Measurements from ENCODE around the gene GRN. TPM values are rescaled to one million over a fixed set of nuclear protein-coding genes. Genes with fewer than 3 reads are reported as not detected.
"Not testable (repeated sequence)": the region's sequence is repeated elsewhere in the genome, so short reads cannot be mapped to it uniquely, and the experiment has no call there.

The GRN gene
- total RNA-seq, 1 donor from 2014 or later: 160 TPM

DNA sequence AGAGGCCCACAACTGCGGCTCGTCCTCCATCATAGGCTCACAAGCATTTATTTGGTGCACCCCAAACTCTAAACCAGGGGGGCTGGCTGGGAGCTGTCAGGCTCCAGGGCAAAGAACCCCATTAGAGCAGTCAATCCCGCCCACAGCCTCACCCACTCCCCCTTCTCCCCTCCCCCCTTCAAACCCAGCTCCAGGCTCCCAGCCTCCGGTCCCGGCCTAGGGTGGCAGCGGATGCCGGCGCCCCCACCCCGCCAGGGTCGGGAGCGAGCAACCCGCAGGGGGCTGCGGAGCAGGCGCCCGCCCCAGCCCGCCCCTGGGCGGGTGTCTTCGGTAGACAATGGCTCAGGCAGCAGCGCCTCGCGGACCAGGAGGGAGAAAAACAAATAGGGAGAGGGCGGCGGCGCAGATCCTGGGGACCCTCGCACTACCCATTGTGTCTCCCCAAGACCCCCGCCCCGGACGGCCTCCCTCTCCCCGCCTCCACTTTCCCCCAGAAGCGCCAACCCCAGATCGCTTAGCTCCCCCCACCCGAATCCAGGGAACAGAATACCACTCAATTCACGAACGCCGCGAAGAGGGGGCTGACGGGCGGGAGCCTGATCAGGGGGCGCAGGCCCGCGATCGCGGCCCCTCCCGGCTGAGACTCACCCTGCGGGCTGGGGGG lies 18.0 kb downstream of the GRN start:
- intact Hi-C loops (cut with micrococcal nuclease): no loop called here
- Histone ChIP-seq H3K27ac (replicated peaks) (peak overlapping the region; percentile 6), H3K4me3 (peak overlapping the region; percentile 79), H3K27me3 (ENCODE audit: low read depth) (peaks cover 44% of the 10 kb centered on the region), H3K4me1 (peaks cover 30% of the 10 kb centered on the region), H3K9me3 (replicated peaks) (no peaks in the 10 kb centered on the region), H3K36me3 (no peaks in the 10 kb centered on the region)
- TF ChIP-seq, protein P1, sequence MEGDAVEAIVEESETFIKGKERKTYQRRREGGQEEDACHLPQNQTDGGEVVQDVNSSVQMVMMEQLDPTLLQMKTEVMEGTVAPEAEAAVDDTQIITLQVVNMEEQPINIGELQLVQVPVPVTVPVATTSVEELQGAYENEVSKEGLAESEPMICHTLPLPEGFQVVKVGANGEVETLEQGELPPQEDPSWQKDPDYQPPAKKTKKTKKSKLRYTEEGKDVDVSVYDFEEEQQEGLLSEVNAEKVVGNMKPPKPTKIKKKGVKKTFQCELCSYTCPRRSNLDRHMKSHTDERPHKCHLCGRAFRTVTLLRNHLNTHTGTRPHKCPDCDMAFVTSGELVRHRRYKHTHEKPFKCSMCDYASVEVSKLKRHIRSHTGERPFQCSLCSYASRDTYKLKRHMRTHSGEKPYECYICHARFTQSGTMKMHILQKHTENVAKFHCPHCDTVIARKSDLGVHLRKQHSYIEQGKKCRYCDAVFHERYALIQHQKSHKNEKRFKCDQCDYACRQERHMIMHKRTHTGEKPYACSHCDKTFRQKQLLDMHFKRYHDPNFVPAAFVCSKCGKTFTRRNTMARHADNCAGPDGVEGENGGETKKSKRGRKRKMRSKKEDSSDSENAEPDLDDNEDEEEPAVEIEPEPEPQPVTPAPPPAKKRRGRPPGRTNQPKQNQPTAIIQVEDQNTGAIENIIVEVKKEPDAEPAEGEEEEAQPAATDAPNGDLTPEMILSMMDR (IDR thresholded peaks at IDR 0.05; ENCODE audit: borderline replicate concordance): no peak
- DNase-seq: no peak

DNA sequence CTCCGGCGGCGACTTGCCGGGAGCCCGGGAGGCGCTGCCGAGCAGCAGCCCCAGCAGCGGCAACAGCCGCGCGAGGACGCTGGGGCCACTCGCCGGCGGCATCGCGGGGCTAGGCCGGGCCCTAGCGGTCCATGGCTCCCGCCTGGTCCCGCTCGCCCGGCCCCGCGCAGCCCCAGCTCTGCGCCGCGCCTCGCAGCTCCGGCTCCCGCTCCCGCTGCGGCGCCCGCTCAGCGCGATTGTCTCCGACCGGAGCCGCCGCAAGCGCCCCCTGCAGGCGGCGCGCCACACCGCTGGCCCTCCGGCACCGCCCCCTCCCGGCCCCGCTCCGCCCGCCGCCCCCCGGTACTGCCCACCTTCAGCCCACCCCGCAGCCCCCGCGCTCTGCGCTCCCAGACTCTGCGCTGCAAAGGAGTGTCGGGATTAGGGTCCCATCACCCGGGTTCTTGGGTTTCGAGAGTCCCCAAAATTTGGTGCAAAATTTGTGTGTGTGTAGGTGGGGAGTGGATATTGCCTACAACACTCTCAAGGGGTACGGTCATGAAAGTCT lies 18.6 kb downstream of the GRN start, which contains the start of gene FAM171A2:
FAM171A2 (minus strand) TSS at position 241 of the 547 bp plus-strand sequence; CDS start at position 102, 139 bp downstream.
- peaks cover 49% of the 10 kb centered on the region for H3K27me3 ChIP-seq (ENCODE audit: low read depth)
- no peaks in the 10 kb centered on the region for H3K36me3 ChIP-seq
- TF ChIP-seq, protein P1 (IDR thresholded peaks at IDR 0.05; ENCODE audit: borderline replicate concordance): peak; percentile 93
- peak within 1 kb of the TSS; percentile 6 for H3K27ac ChIP-seq (replicated peaks)
- peaks cover 30% of the 10 kb centered on the region for H3K4me1 ChIP-seq
- intact Hi-C loops (cut with micrococcal nuclease): no loop called here
- DNase-seq: peak; percentile 60
- H3K9me3 ChIP-seq (replicated peaks): no peaks in the 10 kb centered on the region
- H3K4me3 ChIP-seq: peak within 1 kb of the TSS; percentile 79

DNA sequence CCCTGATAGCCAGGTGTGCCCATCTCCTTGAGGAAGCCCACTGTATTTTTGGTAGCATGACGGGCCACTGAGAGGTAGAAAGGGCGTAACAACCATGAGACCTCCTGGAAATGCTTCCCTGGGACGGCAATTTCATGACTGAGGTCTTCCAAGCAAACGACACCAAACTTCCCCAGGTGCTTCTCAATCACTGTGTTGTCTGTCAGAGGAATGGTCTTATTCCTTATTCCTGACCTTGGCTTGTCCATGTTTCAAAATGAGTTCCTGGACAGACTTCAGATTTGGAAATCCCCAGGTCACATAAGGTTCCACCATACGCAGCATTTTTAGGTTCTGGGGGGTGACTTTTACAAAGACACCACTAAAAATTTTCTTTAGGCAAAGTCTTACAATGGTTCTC lies 19.9 kb downstream of the GRN start:
- not testable (repeated sequence) for DNase-seq; H3K9me3 ChIP-seq (replicated peaks)
- peaks cover 60% of the 10 kb centered on the region for H3K27me3 ChIP-seq (ENCODE audit: low read depth)

DNA sequence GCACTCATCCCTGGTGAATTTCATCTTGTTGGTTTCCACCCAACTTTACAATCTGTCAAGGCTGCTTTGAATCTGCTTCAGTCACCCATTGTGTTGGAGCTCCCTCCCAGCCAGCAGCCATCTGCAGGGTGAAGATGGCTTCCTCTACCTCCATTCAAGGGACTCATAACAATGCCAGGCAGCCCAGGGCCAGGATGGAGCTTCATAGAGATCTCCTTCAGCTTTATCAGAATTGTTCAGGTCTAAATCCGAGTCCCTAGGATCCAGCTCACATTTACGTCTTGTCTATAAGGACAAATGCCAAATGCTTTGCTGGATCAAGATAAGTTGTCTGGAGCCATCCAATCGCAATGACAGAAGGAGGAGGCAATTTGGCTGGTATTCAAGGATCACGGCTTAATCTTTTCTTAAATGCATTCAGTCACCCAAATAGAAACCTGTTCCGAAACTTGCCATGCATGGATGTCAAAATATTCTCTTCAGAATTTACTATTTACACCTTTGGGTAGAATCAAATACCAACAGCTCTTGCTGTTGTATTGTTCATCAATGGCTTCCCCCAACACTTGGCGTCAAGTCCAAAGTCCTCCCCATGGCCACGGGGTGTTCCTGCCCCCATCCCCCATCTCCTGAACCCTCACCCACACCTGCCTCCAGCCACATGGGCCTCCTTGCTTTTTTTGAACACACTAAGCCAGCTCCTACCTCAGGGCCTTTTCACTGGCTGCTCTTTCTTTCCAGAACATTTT lies 22.3 kb downstream of the GRN start:
- no peak overlapping the region for H3K4me3 ChIP-seq
- H3K27ac ChIP-seq (replicated peaks): no peak overlapping the region
- no peak for DNase-seq
- H3K36me3 ChIP-seq: no peaks in the 10 kb centered on the region
- TF ChIP-seq, protein P1 (IDR thresholded peaks at IDR 0.05; ENCODE audit: borderline replicate concordance): no peak
- peaks cover 72% of the 10 kb centered on the region for H3K27me3 ChIP-seq (ENCODE audit: low read depth)
- peaks cover 15% of the 10 kb centered on the region for H3K4me1 ChIP-seq
- no peaks in the 10 kb centered on the region for H3K9me3 ChIP-seq (replicated peaks)
- intact Hi-C loops (cut with micrococcal nuclease): no loop called here

More for the DNA sequence above, 19.9 kb downstream of the GRN start:
- H3K36me3 ChIP-seq; intact Hi-C loops (cut with micrococcal nuclease); H3K4me3 ChIP-seq; H3K27ac ChIP-seq (replicated peaks): not testable (repeated sequence)
- peaks cover 30% of the 10 kb centered on the region for H3K4me1 ChIP-seq

DNA sequence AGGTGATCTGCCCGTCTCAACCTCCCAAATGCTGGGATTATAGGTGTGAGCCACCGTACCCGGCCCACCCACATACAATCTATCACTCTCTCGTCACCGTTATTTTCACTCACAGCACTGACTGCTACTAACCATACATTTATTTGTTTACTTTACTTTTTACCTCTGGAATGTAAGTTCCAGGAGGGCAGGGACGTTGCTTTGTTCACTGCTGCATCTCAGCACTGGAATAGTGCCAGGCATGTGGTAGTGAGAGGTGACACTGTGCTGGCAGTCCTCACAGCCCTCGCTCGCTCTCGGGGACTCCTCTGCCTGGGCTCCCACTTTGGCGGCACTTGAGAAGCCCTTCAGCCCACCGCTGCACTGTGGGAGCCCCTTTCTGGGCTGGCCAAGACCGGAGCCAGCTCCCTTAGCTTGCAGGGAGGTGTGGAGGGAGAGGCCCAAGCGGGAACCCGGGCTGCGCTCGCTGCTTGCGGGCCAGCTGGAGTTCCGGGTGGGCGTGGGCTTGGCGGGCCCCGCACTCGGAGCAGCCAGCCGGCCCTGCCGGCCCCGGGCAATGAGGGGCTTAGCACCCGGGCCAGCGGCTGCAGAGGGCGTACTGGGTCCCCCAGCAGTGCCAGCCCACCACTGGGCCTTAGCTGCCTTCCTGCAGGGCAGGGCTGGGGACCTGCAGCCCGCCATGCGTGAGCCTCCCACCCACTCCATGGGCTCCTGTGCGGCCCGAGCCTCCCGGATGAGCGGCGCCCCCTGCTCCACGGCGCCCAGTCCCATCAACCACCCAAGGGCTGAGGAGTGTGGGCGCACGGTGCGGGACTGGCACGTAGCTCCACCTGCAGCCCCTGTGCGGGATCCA lies 23.5 kb downstream of the GRN start:
- peaks cover 61% of the 10 kb centered on the region for H3K27me3 ChIP-seq (ENCODE audit: low read depth)
- H3K27ac ChIP-seq (replicated peaks); H3K4me3 ChIP-seq; intact Hi-C loops (cut with micrococcal nuclease); H3K4me1 ChIP-seq; H3K36me3 ChIP-seq; H3K9me3 ChIP-seq (replicated peaks); DNase-seq: not testable (repeated sequence)

DNA sequence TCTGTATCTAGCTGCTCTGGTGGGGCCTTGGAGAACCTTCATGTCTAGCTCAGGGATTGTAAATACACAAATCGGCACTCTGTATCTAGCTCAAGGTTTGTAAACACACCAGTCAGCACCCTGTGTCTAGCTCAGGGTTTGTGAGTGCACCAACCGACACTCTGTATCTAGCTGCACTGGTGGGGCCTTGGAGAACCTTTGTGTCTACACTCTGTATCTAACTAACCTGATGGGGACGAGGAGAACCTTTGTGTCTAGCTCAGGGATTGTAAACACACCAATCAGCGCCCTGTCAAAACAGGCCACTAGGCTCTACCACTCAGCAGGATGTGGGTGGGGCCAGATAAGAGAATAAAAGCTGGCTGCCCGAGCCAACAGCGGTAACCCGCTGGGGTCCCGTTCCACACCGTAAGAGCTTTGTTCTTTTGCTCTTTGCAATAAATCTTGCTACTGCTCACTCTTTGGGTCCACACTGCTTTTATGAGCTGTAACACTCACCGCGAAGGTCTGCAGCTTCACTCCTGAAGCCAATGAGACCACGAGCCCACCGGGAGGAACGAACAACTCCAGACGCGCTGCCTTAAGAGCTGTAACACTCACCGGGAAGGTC lies 24.4 kb downstream of the GRN start:
- DNase-seq; H3K27ac ChIP-seq (replicated peaks); H3K4me3 ChIP-seq; H3K9me3 ChIP-seq (replicated peaks); intact Hi-C loops (cut with micrococcal nuclease); H3K36me3 ChIP-seq; H3K4me1 ChIP-seq: not testable (repeated sequence)
- peaks cover 60% of the 10 kb centered on the region for H3K27me3 ChIP-seq (ENCODE audit: low read depth)
